A673 (cell line): ENCODE measurements around the gene NRXN2. TPM values are rescaled to one million over a fixed set of nuclear protein-coding genes. Genes with fewer than 3 reads are reported as not detected.

ENCODE experiments used
- BruUV-seq: library from RNA; stranded (reverse); fragments of 400-500 nt; replicated peaks from 2 replicates; lab custom pipeline; 2021; lab: Mats Ljungman, UMichigan
- CTCF ChIA-PET: fragments of 300-600 bp; sonication (Branson Sonifier 250); formaldehyde crosslinking; loops from one replicate; lab custom pipeline; 2022; ENCODE audit warnings: antibody characterized with exemption; lab: Charles Lee
- POLR2A ChIA-PET: fragments of 300-600 bp; sonication (Branson Sonifier 250); formaldehyde crosslinking; loops from one replicate; lab custom pipeline; 2022; ENCODE audit warnings: antibody characterized with exemption; ENCODE audit not compliant: low non-redundant PET; lab: Charles Lee
- DNase-seq: peaks from one replicate; pipeline ENCODE4 v3.0.0-alpha.2; 2015; ENCODE audit warnings: low spot score
- H3K27ac ChIP-seq: fragments of 200-600 bp; sonication (generic); 2 replicates; pipeline ENCODE4 v1.5.1; 2016; ENCODE audit warnings: mixed run types, low read depth, mild to moderate bottlenecking, mixed read lengths, antibody characterized with exemption, low read length; ENCODE audit not compliant: poor library complexity, severe bottlenecking
- H3K27me3 ChIP-seq: fragments of 200-600 bp; sonication (generic); replicated peaks from 2 replicates; pipeline ENCODE4 v1.6.1; 2017; ENCODE audit warnings: mixed run types, low read depth, mild to moderate bottlenecking, mixed read lengths, antibody characterized with exemption, low read length; ENCODE audit not compliant: insufficient read depth, poor library complexity
- H3K36me3 ChIP-seq: fragments of 200-600 bp; sonication (generic); 2 replicates; pipeline ENCODE4 v1.6.1; 2016; ENCODE audit warnings: mixed run types, mild to moderate bottlenecking, mixed read lengths, antibody characterized with exemption, low read length; ENCODE audit not compliant: insufficient read depth, poor library complexity, severe bottlenecking
- H3K4me1 ChIP-seq: fragments of 200-600 bp; sonication (generic); 2 replicates; pipeline ENCODE4 v1.6.1; 2017; ENCODE audit warnings: mixed run types, mild to moderate bottlenecking, mixed read lengths, antibody characterized with exemption, low read length; ENCODE audit not compliant: insufficient read depth, poor library complexity, severe bottlenecking
- H3K4me3 ChIP-seq: fragments of 200-600 bp; sonication (generic); 2 replicates; pipeline ENCODE4 v1.5.1; 2016; ENCODE audit warnings: low read depth, mixed run types, mild to moderate bottlenecking, mixed read lengths, low read length; ENCODE audit not compliant: poor library complexity, severe bottlenecking
- H3K9me3 ChIP-seq: fragments of 200-600 bp; sonication (generic); 2 replicates; pipeline ENCODE4 v1.6.1; 2016; ENCODE audit warnings: mixed run types, low read depth, mild to moderate bottlenecking, mixed read lengths, antibody characterized with exemption, low read length; ENCODE audit not compliant: poor library complexity, severe bottlenecking
- EZH2 ChIP-seq: fragments of 200-600 bp; sonication (generic); IDR thresholded peaks from 2 replicates; pipeline ENCODE4 v1.6.1; 2017; ENCODE audit warnings: borderline replicate concordance, low read depth, mild to moderate bottlenecking, mixed read lengths, antibody characterized with exemption, low read length; ENCODE audit not compliant: poor library complexity, severe bottlenecking
- intact Hi-C: fragments of 100-400 bp; cut with micrococcal nuclease; formaldehyde crosslinking; loops from one replicate; pipeline ENCODE4 v1.10.0; 2022; ENCODE audit not compliant: unreplicated experiment
- total RNA-seq: library from RNA; stranded (reverse); gene quantifications from 2 replicates; pipeline ENCODE4 v1.2.3, GENCODE V29; 2021
- TF ChIP-seq, protein P1 (sequence below): fragments of 300-800, 200-600 bp; sonication (generic); conservative IDR thresholded peaks from 2 replicates; pipeline ENCODE4 v1.5.1; 2017; ENCODE audit warnings: low read depth, mild to moderate bottlenecking, antibody characterized with exemption, low read length, moderate library complexity, mixed read lengths

The NRXN2 gene
- total RNA-seq, 1 experiment from 2014 or later: 5.0 TPM

GRCh38 chr11:64571410-64572091 is 151.4 kb downstream of the NRXN2 start:
- ChIA-PET CTCF (no interaction called here), POLR2A (no interaction called here)
- no peak overlapping the region for H3K4me3 ChIP-seq
- intact Hi-C loops: no loop called here
- TF ChIP-seq EZH2: no peak
- TF ChIP-seq, protein P1, sequence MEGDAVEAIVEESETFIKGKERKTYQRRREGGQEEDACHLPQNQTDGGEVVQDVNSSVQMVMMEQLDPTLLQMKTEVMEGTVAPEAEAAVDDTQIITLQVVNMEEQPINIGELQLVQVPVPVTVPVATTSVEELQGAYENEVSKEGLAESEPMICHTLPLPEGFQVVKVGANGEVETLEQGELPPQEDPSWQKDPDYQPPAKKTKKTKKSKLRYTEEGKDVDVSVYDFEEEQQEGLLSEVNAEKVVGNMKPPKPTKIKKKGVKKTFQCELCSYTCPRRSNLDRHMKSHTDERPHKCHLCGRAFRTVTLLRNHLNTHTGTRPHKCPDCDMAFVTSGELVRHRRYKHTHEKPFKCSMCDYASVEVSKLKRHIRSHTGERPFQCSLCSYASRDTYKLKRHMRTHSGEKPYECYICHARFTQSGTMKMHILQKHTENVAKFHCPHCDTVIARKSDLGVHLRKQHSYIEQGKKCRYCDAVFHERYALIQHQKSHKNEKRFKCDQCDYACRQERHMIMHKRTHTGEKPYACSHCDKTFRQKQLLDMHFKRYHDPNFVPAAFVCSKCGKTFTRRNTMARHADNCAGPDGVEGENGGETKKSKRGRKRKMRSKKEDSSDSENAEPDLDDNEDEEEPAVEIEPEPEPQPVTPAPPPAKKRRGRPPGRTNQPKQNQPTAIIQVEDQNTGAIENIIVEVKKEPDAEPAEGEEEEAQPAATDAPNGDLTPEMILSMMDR: no peak
- no peaks in the 10 kb centered on the region for H3K36me3 ChIP-seq
- H3K9me3 ChIP-seq: no peaks in the 10 kb centered on the region
- no peak for DNase-seq
- H3K4me1 ChIP-seq: peaks cover 4% of the 10 kb centered on the region
- BruUV-seq: no TSS peak
- no peak overlapping the region for H3K27ac ChIP-seq
- H3K27me3 ChIP-seq: peaks cover 8% of the 10 kb centered on the region

- no TSS peak for BruUV-seq
- Histone ChIP-seq H3K27ac (no peak overlapping the region), H3K4me1 (peaks cover 9% of the 10 kb centered on the region), H3K9me3 (no peaks in the 10 kb centered on the region), H3K4me3 (no peak overlapping the region), H3K27me3 (peaks cover 8% of the 10 kb centered on the region), H3K36me3 (no peaks in the 10 kb centered on the region)
- CTCF ChIA-PET: no interaction called here
- no peak for DNase-seq
- POLR2A ChIA-PET: no interaction called here
- intact Hi-C loops: no loop called here
- no peak for TF ChIP-seq EZH2
- TF ChIP-seq, protein P1: no peak
Observed at GRCh38 chr11:64571050-64571409, 152.0 kb downstream of the NRXN2 start.

- no peaks in the 10 kb centered on the region for H3K9me3 ChIP-seq
- no peak overlapping the region for H3K4me3 ChIP-seq
- no TSS peak for BruUV-seq
- H3K27ac ChIP-seq: no peak overlapping the region
- ChIA-PET CTCF (no interaction called here), POLR2A (no interaction called here)
- TF ChIP-seq, protein P1: no peak
- TF ChIP-seq EZH2: no peak
- peaks cover 10% of the 10 kb centered on the region for H3K4me1 ChIP-seq
- H3K36me3 ChIP-seq: no peaks in the 10 kb centered on the region
- intact Hi-C loops: no loop called here
- peaks cover 8% of the 10 kb centered on the region for H3K27me3 ChIP-seq
- no peak for DNase-seq
Observed at GRCh38 chr11:64570341-64570740, 152.7 kb downstream of the NRXN2 start.
